GM12878 (cell line): ENCODE results near the gene TGFB1I1. TPM values are rescaled to one million over a fixed set of nuclear protein-coding genes. Genes with fewer than 3 reads are reported as not detected.

Experiments used
- CEBPZ ChIP-seq: fragments of 150-350 bp; IDR thresholded peaks from 2 replicates; pipeline ENCODE4 v1.6.1; 2016; ENCODE audit warnings: low read depth, low read length
- ESRRA ChIP-seq: IDR thresholded peaks from 2 replicates; pipeline ENCODE4 v1.6.1; 2012; ENCODE audit warnings: mild to moderate bottlenecking, low read length, improper control_type of control experiment
- FOS ChIP-seq: IDR thresholded peaks from 3 replicates; pipeline ENCODE4 v1.6.1; 2011; ENCODE audit warnings: borderline replicate concordance; ENCODE audit not compliant: insufficient read length; ENCODE audit errors: extremely low read depth
- GATAD2B ChIP-seq: fragments of 450-650 bp; conservative IDR thresholded peaks from 2 replicates; pipeline ENCODE4 v1.6.1; 2017; ENCODE audit warnings: low read depth, mild to moderate bottlenecking, moderate library complexity
- HDAC2 ChIP-seq: fragments of 200-600 bp; sonication (generic); IDR thresholded peaks from 2 replicates; pipeline ENCODE4 v1.6.1; 2017
- IRF5 ChIP-seq: fragments of 450-650 bp; IDR thresholded peaks from 2 replicates; pipeline ENCODE4 v1.6.1; 2017; ENCODE audit warnings: borderline replicate concordance
- KAT2A ChIP-seq: conservative IDR thresholded peaks from 2 replicates; pipeline ENCODE4 v1.6.1; 2011; ENCODE audit warnings: low read depth, low read length; ENCODE audit not compliant: control insufficient read depth
- KLF5 ChIP-seq: fragments of 450-650 bp; IDR thresholded peaks from 2 replicates; pipeline ENCODE4 v1.6.1; 2014; ENCODE audit warnings: mild to moderate bottlenecking; ENCODE audit not compliant: partially characterized antibody
- MTA2 ChIP-seq: fragments of 450-650 bp; IDR thresholded peaks from 2 replicates; pipeline ENCODE4 v1.6.1; 2016; ENCODE audit warnings: low read depth, mild to moderate bottlenecking, moderate library complexity
- NR2C1 ChIP-seq: fragments of 450-650 bp; IDR thresholded peaks from 2 replicates; pipeline ENCODE4 v1.6.1; 2017; ENCODE audit warnings: antibody characterized with exemption, mild to moderate bottlenecking, moderate library complexity
- SUPT20H ChIP-seq: IDR thresholded peaks from 2 replicates; pipeline ENCODE4 v1.6.1; 2011; ENCODE audit warnings: low read depth, mild to moderate bottlenecking, low read length, moderate library complexity, borderline replicate concordance; ENCODE audit not compliant: control insufficient read depth
- TCF12 ChIP-seq: IDR thresholded peaks from 2 replicates; pipeline ENCODE4 v1.6.1; 2011; ENCODE audit warnings: low read depth, mild to moderate bottlenecking, low read length
- YBX1 ChIP-seq: fragments of 450-650 bp; IDR thresholded peaks from 2 replicates; pipeline ENCODE4 v1.6.1; 2016; ENCODE audit warnings: antibody characterized with exemption
- YY1 ChIP-seq: IDR thresholded peaks from 2 replicates; pipeline ENCODE4 v1.6.1; 2011; ENCODE audit warnings: low read depth, mild to moderate bottlenecking, low read length
- ZBTB4 ChIP-seq: fragments of 450-650 bp; formaldehyde crosslinking; IDR thresholded peaks from 2 replicates; pipeline ENCODE4 v1.4.0; 2022; ENCODE audit warnings: mild to moderate bottlenecking, moderate library complexity
- ZNF622 ChIP-seq: fragments of 450-650 bp; IDR thresholded peaks from 2 replicates; pipeline ENCODE4 v1.6.1; 2017; ENCODE audit warnings: mild to moderate bottlenecking, inconsistent platforms
- polyA plus RNA-seq, 11 experiments: library from polyadenylated mRNA; depleted of rRNA in 4 of 11; unstranded in 6 of 11; stranded (reverse) in 5 of 11; fragments of >200 nt; fragmentation: Nextera tagmentation in 4 of 11; fragmentation: Illumina TruSeq in 1 of 11; extraction: Ambion mirVana in 4 of 11; extraction: Trizol in 1 of 11; gene quantifications; 1 replicate in 1 of 11; 2 replicates in 10 of 11; pipeline versions ENCODE4 v1.2.1 to v1.2.3, GENCODE V29; 2011 to 2016; ENCODE audit warnings: inconsistent platforms in 2 of 11, missing spikeins in 2 of 11, low read depth in 1 of 11
- total RNA-seq, 4 experiments: library from RNA; depleted of rRNA in 3 of 4; stranded (reverse); fragments of >200 nt in 3 of 4; fragmentation: Illumina TruSeq in 1 of 4; extraction: Trizol in 1 of 4; gene quantifications; 2 replicates each; pipeline versions ENCODE4 v1.2.1 to v1.2.3, GENCODE V29; 2013 to 2021
- TF ChIP-seq, protein P1 (sequence below): IDR thresholded peaks from 2 replicates; pipeline ENCODE4 v1.6.1; 2012; ENCODE audit warnings: improper control_type of control experiment, low read depth, low read length; ENCODE audit not compliant: insufficient replicate concordance

The TGFB1I1 gene
- total and polyA plus RNA-seq, 10 of the 15 experiments (the other 5 are each of a cell fraction or from before 2014, with no cell fraction given), result 0.13 to 2.3 (median 0.41) TPM; not detected in 2

DNA sequence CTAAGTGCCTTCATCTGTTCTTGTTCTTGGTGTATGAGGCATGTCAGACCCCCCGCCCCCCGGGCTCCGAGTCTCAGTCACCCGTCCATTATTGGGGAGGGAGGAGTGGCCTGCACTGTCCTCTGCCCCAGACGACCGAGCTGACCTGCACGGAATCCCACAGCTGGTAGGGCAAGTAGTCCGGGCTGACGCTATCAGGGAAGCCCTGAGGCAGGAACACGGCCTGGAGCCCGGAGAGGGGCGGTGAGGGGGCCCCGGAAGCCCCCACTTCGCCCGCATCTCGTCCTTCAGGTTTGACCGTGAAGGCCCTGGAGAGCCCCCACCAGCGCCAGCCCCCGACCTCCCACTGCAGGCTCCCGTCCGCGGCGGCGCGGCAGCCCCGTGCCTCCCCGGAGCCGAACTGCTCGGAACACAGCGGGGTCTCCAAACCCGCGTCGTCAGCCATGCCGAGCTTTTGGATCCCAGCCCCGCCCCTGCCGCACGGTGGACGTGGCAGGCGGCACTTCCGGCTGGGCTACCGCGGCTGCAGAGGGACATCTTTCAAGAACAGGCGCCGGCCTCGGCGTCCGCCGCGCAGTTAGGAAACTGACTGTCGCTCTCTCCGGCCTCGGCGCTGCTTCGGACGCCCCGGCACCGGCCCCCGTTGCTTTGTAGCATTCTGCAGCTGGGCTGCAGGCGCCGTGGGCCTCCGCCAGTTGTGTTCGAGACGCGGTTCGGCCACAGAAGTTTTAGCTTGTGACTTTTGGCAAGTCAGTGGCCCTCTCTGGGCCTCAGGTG, 36.2 kb downstream of the TGFB1I1 start, which contains the start of gene RUSF1 (continued):
- TF ChIP-seq ZBTB4 (CRISPR knock-in tag) (no peak), IRF5 (no peak), GATAD2B (peak; percentile 67; the same call in 1 of the 2 replicates), YBX1 (no peak), YY1 (peak; percentile 93), KLF5 (no peak), FOS (no peak), KAT2A (no peak), ZNF622 (no peak), TCF12 (no peak), SUPT20H (no peak), HDAC2 (no peak), NR2C1 (no peak; the same call in 1 of the 2 replicates), ESRRA (peak; percentile 74), MTA2 (no peak), CEBPZ (no peak)
- TF ChIP-seq, protein P1, sequence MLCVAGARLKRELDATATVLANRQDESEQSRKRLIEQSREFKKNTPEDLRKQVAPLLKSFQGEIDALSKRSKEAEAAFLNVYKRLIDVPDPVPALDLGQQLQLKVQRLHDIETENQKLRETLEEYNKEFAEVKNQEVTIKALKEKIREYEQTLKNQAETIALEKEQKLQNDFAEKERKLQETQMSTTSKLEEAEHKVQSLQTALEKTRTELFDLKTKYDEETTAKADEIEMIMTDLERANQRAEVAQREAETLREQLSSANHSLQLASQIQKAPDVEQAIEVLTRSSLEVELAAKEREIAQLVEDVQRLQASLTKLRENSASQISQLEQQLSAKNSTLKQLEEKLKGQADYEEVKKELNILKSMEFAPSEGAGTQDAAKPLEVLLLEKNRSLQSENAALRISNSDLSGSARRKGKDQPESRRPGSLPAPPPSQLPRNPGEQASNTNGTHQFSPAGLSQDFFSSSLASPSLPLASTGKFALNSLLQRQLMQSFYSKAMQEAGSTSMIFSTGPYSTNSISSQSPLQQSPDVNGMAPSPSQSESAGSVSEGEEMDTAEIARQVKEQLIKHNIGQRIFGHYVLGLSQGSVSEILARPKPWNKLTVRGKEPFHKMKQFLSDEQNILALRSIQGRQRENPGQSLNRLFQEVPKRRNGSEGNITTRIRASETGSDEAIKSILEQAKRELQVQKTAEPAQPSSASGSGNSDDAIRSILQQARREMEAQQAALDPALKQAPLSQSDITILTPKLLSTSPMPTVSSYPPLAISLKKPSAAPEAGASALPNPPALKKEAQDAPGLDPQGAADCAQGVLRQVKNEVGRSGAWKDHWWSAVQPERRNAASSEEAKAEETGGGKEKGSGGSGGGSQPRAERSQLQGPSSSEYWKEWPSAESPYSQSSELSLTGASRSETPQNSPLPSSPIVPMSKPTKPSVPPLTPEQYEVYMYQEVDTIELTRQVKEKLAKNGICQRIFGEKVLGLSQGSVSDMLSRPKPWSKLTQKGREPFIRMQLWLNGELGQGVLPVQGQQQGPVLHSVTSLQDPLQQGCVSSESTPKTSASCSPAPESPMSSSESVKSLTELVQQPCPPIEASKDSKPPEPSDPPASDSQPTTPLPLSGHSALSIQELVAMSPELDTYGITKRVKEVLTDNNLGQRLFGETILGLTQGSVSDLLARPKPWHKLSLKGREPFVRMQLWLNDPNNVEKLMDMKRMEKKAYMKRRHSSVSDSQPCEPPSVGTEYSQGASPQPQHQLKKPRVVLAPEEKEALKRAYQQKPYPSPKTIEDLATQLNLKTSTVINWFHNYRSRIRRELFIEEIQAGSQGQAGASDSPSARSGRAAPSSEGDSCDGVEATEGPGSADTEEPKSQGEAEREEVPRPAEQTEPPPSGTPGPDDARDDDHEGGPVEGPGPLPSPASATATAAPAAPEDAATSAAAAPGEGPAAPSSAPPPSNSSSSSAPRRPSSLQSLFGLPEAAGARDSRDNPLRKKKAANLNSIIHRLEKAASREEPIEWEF, result no peak
